Left lobe of liver (tissue), 2 donors: ENCODE data around the gene SEMA3A. TPM values are rescaled to one million over a fixed set of nuclear protein-coding genes. Genes with fewer than 3 reads are reported as not detected.
"Not testable (repeated sequence)": the region's sequence is repeated elsewhere in the genome, so short reads cannot be mapped to it uniquely, and the experiment has no call there.

Experiments used
- ATAC-seq: fragments of 200-7000 bp; cut with Tn5 transposase; one replicate; pipeline ENCODE4 v1.9.1; 2020; ENCODE audit warnings: mild to moderate bottlenecking, moderate library complexity
- DNase-seq: peaks from one replicate; pipeline ENCODE4 v3.0.0-alpha.2; 2020; ENCODE audit warnings: low spot score
- total RNA-seq: library from RNA; stranded (reverse); gene quantifications from one replicate; pipeline ENCODE4 v1.2.1, GENCODE V29; 2021
- donor health status: DM: no; HTN: no; CAD: no; lungs with moderate emphysema.
- donor health status: DM: no; HTN: yes; CAD: no.

The SEMA3A gene
- total RNA-seq, 1 donor from 2014 or later: 0.58 TPM

DNA sequence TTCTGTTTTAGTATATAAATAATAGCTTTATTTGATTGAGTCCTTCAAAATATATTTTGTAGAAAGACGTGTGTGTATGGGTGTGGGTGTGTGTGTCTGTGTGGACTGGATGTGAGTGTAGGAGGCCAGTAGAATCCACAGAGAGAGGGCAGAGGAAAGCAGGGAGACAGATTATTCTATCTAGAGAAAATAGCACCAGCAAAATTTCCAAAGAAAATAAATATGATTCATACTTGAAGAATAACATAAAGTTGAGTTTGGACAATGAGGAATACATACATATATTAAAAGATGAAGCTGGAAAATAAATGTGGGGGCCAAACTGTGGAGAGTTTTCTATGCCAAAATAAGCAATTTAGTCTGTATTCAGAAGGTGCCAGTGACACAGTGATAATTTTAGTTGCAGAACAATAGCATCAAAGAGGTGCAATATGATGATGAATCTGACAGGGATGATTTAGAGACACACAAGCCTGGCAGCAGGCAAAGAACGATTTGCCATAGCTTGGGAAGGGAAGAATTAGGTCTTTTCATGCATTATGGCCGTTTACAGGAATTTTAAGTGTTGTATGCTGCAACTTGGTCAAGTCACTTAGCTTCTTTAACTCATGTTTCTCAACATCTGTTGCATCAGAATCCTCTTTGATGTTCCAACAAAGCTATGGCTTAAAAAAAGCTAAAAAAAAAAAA lies 121.3 kb downstream of the SEMA3A start:
- no peak for ATAC-seq

GRCh38 chr7:84070770-84071169 lies 123.8 kb downstream of the SEMA3A start:
- DNase-seq (no peak), ATAC-seq (no peak)

More for the DNA sequence above, 121.3 kb downstream of the SEMA3A start:
- no peak for DNase-seq

DNA sequence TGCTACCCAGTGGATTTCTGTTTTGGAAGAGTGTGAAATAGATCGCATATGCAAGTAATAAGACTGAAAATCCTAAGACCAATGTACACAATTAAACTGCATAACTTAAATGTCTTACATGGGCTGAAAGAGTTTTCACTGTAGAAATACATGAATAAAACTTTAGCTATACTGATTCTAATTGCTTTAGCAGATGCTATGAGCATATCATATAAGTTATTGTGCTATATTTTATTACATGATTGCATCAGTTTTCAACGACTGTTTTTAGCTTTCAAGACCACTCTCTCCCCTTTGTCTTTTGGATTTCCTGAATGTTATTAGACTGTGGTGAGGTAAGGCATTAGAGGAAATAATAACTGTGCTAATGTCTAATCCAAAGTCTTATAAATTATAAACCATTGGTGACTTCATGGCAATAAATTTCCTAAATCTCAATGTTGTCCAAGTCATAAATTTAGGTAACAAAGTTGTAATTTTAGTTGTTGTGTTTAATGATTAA lies 124.5 kb downstream of the SEMA3A start:
- DNase-seq (no peak), ATAC-seq (no peak)

- ATAC-seq: no peak
These were observed 125.6 kb downstream of the SEMA3A start for GRCh38 chr7:84069033-84069432.

DNA sequence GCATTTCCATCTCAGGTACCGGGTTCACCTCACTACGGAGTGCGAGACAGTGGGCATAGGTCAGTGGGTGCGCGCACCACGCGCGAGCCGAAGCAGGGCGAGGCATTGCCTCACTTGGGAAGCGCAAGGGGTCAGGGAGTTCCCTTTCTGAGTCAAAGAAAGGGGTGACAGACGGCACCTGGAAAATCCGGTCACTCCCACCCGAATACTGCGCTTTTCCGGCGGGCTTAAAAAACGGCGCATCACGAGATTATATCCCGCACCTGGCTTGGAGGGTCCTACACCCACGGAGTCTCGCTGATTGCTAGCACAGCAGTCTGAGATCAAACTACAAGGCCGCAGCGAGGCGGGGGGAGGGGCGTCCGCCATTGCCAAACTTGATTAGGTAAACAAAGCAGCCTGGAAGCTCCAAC lies 132.1 kb downstream of the SEMA3A start:
- DNase-seq, ATAC-seq: not testable (repeated sequence)

More at GRCh38 chr7:84069033-84069432, 125.6 kb downstream of the SEMA3A start:
- DNase-seq: no peak

- ATAC-seq (no peak), DNase-seq (no peak)
These were observed 133.8 kb downstream of the SEMA3A start for GRCh38 chr7:84060760-84061261.

- DNase-seq: no peak
- no peak for ATAC-seq
These were observed 134.6 kb downstream of the SEMA3A start for GRCh38 chr7:84060000-84060399.

GRCh38 chr7:84058311-84059076 lies 136.1 kb downstream of the SEMA3A start:
- ATAC-seq (no peak), DNase-seq (no peak)

DNA sequence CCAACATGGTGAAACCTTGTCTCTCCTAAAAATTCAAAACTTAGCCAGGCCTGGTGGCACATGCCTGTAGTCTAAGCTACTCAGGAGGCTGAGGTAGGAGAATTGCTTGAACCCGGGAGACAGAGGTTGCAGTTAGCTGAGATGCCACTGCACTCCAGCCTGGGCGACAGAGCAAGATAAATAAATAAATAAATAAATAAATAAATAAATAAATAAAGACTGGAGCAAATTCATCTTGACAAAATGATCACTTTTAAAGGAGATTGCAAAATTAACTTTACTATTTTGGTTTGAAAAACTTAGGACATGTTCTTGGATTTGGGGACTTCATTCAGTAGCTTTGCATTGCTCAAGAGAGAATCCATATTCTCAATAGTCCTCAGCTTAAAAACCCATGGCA lies 137.0 kb downstream of the SEMA3A start:
- ATAC-seq (no peak), DNase-seq (no peak)

DNA sequence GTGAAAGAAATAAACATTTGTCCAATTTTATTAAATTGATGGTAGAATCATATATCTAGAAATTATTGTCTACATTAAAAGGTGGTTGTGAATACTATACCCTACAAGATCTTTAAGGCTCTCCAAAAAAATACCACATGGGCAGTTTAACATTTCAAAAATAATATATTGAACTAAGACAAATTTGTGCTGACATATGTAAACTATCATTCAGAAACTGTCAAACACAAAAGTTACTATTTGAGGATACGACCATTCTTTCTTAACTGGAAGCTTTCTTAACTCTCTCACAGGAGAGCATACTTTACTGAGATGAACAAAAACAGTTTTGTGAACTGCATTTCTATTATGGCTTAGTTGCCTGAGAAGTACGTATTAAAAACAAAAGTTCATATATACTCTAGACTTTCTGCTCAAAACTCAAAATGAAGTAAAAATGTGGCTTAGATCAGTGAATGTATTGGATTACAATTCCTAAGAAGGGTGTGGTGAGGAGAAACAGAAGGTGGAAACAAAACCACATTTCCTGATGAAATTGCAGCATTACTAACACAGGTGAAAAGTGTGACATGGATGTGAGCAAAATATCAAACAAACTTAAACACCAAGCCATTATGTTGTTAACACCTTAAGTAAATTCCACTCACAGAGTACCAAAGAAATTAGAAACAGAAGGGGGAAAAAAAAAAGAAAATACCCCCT lies 138.5 kb downstream of the SEMA3A start:
- no peak for ATAC-seq
- DNase-seq: no peak

DNA sequence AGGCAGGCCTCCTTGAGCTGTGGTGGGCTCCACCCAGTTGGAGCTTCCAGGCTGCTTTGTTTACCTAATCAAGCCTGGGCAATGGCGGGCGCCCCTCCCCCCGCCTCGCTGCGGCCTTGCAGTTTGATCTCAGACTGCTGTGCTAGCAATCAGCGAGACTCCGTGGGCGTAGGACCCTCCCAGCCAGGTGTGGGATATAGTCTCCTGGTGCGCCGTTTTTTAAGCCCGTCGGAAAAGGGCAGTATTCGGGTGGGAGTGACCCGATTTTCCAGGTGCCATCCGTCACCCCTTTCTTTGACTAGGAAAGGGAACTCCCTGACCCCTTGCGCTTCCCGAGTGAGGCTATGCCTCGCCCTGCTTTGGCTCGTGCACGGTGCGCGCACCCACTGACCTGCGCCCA lies 139.4 kb downstream of the SEMA3A start:
- ATAC-seq, DNase-seq: not testable (repeated sequence)

GRCh38 chr7:84049071-84049836 lies 145.3 kb downstream of the SEMA3A start:
- DNase-seq (no peak), ATAC-seq (no peak)

- ATAC-seq (no peak), DNase-seq (no peak)
These were observed 147.5 kb downstream of the SEMA3A start for GRCh38 chr7:84047085-84047484.

GRCh38 chr7:84044834-84045233 lies 149.8 kb downstream of the SEMA3A start:
- DNase-seq: no peak
- no peak for ATAC-seq

DNA sequence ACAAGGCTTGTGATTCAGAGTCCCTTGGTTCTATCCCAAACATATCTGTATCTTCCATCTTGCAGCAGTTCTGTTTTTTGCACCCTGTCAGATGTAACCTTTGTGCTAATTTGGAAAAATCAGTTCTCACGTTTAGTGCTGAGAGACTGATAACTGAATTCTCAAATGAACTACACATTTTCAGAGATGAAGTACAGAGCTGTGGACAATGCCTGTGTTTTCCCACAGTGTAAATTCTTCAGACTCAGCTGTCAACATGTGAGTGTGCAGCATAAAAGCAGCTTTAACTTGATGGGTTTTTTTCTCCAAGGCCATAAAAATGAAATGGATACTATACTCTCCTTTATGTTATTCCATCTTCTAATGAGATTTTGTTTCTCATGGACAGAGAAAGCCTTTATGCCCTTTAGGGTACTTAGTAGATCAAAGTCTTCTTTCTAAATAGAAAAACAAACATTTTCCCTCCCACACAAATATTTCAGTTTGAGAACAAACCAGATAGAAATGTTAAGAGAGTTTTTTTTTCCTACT lies 150.9 kb downstream of the SEMA3A start:
- ATAC-seq (no peak), DNase-seq (no peak)

GRCh38 chr7:84042110-84042539 lies 152.5 kb downstream of the SEMA3A start:
- DNase-seq (no peak), ATAC-seq (no peak)

DNA sequence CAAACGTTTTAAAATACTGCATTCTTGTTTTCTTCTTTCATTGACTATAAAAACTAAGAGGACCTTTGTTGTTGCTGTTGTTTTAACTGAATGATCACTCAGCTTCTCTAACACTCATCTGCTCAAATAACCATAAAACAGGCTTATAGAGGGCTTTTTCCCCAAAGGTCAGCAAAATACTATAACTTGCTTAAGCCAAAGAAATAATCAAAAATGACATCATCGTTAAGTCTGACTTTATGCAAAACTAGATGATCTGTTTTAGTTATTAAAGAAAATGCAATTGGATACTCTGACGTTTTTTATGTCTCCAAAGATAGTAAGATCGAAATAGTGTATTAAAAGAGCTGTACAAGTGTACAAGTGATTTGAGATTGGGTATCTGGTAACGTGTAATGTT lies 152.9 kb downstream of the SEMA3A start:
- no peak for ATAC-seq
- DNase-seq: no peak

GRCh38 chr7:84040355-84040754 lies 154.2 kb downstream of the SEMA3A start:
- ATAC-seq (no peak), DNase-seq (no peak)

DNA sequence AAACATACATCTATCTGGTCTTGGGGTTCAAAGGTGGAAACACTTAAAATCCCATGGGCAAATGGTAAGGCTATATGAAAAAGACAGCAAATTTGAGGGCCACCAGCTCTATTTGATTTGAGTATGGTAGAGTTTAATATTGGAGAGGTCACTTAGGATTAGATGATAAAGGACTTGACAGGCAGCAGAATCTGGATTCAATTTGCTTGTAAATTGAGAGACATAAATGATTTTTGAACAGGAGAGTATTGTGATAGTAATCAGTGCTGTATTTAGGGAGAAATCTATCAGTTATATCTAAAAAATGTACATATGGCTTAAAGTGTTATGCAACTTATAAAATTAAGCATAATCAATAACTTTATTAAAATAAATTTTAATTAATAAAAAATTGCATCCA lies 155.2 kb downstream of the SEMA3A start:
- DNase-seq (no peak), ATAC-seq (no peak)

DNA sequence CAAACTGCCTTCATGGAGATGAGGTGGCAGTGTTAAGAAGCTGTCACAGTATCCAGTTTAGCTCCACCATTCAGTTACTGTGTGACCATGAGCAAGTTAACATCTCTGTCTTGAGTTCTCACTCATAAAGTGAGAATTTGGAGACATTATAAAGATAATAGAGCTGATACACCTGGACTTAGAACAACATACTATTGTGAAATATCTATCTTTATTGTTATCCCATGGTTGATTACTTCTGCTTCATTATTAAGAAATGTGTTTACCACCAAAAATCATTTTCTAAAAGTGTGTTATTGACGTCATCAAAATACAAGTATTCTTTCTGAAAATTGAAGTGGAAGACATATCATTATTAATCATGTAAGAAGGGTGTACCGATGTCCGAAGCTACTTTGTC lies 166.9 kb downstream of the SEMA3A start:
- no peak for ATAC-seq
- DNase-seq: no peak
